NCI-H2171 (cell line): ENCODE measurements around the gene WFDC12.
"Not testable (repeated sequence)": the region's sequence is repeated elsewhere in the genome, so short reads cannot be mapped to it uniquely, and the experiment has no call there.

Experiments used
- DNase-seq: peaks from one replicate; lab custom pipeline; 2025; lab: John Stamatoyannopoulos, UW

The WFDC12 gene

DNA sequence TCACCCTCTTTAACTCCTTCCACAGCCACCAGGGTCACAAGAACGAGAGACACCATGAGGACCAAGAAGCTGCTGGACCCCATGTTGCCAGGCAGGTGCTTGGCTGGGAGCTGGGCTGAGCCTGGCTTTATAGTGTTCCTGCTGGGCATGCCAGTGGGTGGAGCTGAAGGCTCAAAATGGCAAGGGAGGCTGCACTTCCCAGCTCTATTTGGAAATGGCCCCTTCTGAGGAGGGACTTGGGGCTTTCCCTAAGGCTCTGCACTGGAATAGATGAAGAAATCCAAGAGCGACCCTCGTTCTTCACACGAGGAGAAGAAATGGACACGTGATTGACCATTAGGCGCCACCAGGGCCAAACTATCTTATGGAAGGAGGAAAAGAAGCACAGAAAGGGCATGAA is at the start of gene WFDC12:
TSS of gene WFDC12 (minus strand) at position 101 of the 400 bp plus-strand sequence. CDS start at position 83, 18 bp downstream.
- no peak for DNase-seq

- no peak for DNase-seq
These were observed 49.3 kb upstream of the WFDC12 start for GRCh38 chr20:45173522-45173921.

DNA sequence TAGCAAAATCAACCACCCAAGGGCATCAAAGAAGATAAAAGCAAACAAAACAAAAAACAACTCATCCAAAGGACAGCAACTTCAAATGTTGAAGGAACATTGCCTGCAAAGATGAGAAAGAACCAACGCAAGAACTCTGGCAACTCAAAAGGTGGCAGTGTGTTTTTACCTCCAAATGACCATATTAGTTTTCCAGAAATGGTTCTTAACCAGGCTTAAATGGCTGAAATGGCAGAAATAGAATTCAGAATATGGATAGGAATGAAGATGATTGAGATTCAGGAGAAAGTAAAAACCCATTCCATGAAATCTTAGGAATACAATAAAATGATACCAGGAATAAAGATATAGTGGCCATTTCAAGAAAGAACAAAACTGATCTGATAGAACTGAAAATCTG is 40.6 kb upstream of the WFDC12 start:
- DNase-seq = no peak

- no peak for DNase-seq
These were observed 39.0 kb upstream of the WFDC12 start for GRCh38 chr20:45163083-45163803.

DNA sequence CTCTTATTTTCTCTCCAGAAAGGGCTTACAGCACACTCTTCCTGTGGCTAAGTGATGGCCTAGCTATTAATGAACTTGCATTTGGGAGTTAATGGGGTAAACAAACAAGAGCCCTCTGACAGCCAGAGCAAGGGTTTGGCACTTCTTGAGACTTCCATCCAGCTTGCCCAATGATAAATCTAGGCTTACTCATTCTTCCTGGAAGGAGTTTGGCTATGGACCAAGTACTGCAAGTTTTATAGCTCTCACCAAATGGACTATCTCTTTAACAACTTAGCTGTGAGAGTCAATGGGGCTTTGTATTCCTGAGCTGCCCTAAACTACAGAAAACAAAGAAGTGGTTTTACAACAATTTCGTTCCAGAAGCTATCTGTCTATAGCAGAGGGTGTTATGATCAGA is 33.7 kb upstream of the WFDC12 start:
- DNase-seq = no peak

DNA sequence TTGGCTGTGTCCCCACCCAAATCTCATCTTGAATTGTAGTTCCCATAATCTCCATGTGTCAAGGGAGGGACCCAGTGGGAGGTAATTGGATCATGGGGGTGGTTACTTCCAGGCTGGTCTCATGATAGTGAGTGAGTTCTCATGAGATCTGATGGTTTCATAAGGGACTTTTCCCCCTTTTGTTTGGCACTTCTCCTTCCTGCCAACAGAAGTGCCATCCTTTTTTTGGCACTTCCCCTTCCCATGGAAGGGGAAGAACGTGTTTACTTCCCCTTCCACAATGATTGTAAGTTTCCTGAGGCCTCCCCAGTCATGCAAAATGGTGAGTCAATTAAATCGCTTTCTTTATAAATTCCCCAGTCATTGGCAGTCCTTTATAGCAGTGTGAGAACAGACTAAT is 32.4 kb upstream of the WFDC12 start:
- DNase-seq = no peak

GRCh38 chr20:45154794-45155193 is 30.5 kb upstream of the WFDC12 start:
- not testable (repeated sequence) for DNase-seq

DNA sequence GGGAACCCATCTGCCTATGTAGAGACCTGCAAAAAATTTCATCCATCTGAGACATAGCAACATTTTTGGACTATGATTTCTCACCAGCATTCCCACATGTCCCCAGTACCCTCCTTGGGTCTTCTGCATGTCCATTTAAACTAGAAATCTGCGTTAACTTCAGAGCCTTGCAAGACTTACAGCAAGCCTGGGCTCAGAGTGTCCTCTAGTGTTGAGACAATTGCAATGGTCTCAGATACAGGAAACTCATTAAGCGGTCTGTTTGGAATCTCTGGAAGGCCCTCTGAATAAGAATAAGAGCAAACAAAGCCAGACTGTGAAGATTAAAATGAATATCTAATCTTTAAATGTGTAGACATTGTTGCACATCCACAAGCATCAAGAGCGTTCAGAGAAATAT is 29.9 kb upstream of the WFDC12 start:
- DNase-seq = no peak

GRCh38 chr20:45153752-45154151 is 29.5 kb upstream of the WFDC12 start:
- no peak for DNase-seq

GRCh38 chr20:45153147-45153546 is 28.9 kb upstream of the WFDC12 start:
- DNase-seq = no peak

DNA sequence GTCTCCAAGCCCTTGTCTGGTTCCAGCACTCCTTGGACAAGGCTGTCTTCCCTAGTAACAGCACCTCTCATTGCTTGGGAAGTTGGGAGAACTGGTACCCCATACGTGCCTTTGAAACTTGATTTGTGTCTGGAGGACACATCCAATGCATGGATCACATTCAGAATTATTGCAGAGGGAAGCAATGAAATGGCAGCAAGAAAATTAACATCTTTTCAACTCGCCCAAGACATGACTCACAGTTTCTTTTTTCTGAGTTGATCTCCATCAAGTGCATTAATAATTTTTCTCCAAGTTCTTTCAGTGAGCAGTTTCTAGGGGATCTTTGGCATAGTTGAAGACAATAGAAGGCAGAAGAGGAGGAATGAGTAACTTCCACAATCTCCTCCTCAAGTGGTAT is 28.1 kb upstream of the WFDC12 start:
- no peak for DNase-seq

GRCh38 chr20:45149062-45149461 is 24.8 kb upstream of the WFDC12 start:
- DNase-seq = no peak

DNA sequence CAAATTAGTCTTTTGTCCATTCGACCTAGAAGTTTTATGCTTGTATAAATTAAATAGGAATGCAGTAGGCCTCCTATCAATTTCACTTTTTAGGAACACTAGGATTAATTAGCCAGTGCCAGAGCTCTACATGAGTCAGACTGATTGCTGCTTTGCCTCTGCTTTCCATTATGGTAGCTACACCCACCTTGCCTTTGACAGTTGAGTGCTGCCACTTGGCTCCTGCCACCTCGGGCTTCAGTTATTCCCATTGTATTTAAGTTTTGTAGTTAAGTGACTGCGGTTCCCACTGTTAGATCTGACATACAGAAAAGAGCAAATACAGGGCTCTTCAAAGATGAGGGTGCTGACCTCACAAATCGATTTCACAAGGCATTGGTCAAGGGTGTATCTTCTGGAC is 16.6 kb upstream of the WFDC12 start:
- no peak for DNase-seq

GRCh38 chr20:45139733-45140375 is 15.6 kb upstream of the WFDC12 start:
- not testable (repeated sequence) for DNase-seq

DNA sequence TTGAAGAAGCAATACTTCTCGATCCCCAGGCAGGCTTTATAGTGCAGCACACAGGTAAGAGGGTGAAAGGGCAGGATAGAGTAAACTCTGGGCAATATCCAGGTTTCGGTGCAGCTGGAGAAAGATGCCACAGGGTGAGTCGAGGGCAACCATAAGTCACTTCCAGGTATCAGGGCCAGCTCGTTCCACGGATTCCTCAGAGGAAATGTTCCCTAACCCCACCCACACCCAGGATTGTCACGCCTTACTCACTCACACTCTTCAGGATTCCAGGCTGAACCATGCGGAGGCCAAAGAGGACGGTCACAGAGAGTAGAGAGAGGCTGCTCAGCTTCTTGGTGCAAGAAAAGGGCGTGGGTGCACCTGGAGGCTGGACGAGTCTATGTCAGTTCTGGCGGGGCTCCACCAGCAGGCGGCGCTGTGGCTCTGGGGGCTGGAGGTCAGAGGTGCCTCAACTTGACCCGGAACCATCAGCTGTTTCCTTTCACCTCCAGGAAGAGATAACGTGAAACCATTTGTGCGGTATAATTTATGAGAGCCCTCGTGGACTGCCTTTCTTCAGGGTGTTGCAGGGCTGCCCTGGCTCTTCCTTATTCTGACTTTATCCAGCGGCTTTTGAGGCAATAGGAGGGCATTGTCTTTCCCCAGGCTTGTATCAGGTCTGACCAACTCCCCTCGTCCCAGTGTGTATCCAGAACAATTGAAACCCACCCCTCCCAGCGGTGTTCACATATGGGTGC is 14.5 kb upstream of the WFDC12 start:
- no peak for DNase-seq

GRCh38 chr20:45136911-45137310 is 12.6 kb upstream of the WFDC12 start:
- no peak for DNase-seq

- DNase-seq = no peak
These were observed 3.8 kb upstream of the WFDC12 start for GRCh38 chr20:45128099-45128498.

GRCh38 chr20:45121388-45121787 is 2.9 kb downstream of the WFDC12 start:
- DNase-seq = no peak

GRCh38 chr20:45119556-45120266 is 4.6 kb downstream of the WFDC12 start:
- no peak for DNase-seq

DNA sequence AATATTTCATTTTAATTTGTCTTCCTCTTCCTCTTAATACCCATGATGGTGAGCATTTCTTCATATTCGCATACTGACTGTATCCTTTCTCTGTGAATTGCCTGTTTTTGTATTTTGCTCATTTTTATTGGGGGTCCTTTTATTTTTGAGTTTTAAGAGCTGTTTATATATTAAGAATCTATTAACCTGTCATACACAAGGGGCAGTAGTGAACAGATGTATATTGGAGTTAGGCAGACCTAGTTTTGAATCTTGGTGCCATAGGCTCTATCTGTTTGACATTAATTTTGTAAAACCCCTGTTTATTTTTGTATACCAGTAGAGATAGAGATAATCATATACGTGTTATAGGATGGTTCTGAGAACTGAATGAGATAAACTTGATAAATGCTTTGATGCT is 6.2 kb downstream of the WFDC12 start:
- DNase-seq = no peak

DNA sequence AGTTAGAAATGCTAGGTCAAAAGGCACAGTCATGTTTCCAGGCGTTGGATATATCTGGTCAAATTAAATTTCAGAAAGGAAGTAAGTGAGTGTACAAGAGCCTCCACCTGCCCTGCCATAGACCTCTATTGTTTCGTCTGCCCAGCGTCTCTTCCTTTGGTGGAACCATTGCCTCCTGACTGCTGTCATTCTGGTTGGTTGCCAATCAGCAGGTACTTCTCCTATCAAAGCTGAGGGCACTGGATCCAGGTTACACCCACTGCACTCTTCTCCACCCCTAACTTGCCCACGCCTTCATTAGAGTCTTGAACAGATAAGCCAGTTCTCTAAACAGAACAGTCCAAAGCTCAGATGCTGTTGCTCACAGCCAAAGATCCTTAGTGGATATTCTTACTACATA is 6.7 kb downstream of the WFDC12 start:
- no peak for DNase-seq

- no peak for DNase-seq
These were observed 8.4 kb downstream of the WFDC12 start for GRCh38 chr20:45115829-45116228.

DNA sequence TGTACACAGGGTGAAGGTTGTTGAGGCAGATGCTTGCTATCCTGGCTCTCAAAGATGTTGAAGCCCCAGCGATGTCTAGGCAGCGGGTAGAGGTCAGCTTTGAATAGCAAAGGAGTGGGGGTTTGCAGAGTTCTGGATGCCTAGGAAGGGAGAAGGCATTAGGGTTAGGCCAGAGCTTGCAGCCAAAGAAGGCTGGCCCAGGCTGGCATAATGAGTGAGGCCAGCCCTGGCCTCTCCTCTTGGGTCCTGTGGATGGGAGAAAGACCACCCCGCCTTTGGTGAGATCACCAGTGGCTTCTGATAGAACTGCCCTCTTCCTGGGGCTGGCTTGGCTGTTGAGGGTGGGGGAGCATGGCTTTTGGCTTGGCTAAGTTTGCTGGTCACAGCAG is 8.9 kb downstream of the WFDC12 start:
- no peak for DNase-seq
